CD4-positive, alpha-beta T cell treated with Interleukin-4 for 4 hours (primary cell): ENCODE measurements around the gene HS1BP3.

ENCODE experiments used
- DNase-seq: peaks from one replicate; pipeline ENCODE4 v3.0.0-alpha.2; 2020

Gene HS1BP3

GRCh38 chr2:20650877-20651730, at the start of gene HS1BP3:
HS1BP3 (minus strand) TSS chr2:20651098; CDS start chr2:20651063, 35 bp downstream.
- peak; percentile 82 for DNase-seq

GRCh38 chr2:20698916-20699613, 48.2 kb upstream of the HS1BP3 start:
- DNase-seq = no peak

GRCh38 chr2:20697322-20697934, 46.5 kb upstream of the HS1BP3 start:
- no peak for DNase-seq

- no peak for DNase-seq
Observed at GRCh38 chr2:20696366-20696765, 45.5 kb upstream of the HS1BP3 start.

- no peak for DNase-seq
Observed at GRCh38 chr2:20693317-20693716, 42.4 kb upstream of the HS1BP3 start.

- DNase-seq = no peak
Observed at GRCh38 chr2:20692081-20692480, 41.2 kb upstream of the HS1BP3 start.

GRCh38 chr2:20691076-20691734, 40.3 kb upstream of the HS1BP3 start:
- no peak for DNase-seq

GRCh38 chr2:20689428-20690264, 38.7 kb upstream of the HS1BP3 start:
- no peak for DNase-seq

- DNase-seq = no peak
Observed at GRCh38 chr2:20687260-20687832, 36.4 kb upstream of the HS1BP3 start.

- DNase-seq = no peak
Observed at GRCh38 chr2:20684581-20685063, 33.7 kb upstream of the HS1BP3 start.

- DNase-seq = no peak
Observed at GRCh38 chr2:20682167-20682920, 31.4 kb upstream of the HS1BP3 start.

GRCh38 chr2:20680744-20681375, 30.0 kb upstream of the HS1BP3 start:
- DNase-seq = no peak

GRCh38 chr2:20678780-20679179, 27.9 kb upstream of the HS1BP3 start:
- no peak for DNase-seq

- no peak for DNase-seq
Observed at GRCh38 chr2:20678086-20678395, 27.1 kb upstream of the HS1BP3 start.

GRCh38 chr2:20677301-20678085, 26.6 kb upstream of the HS1BP3 start:
- no peak for DNase-seq

- DNase-seq = no peak
Observed at GRCh38 chr2:20676353-20677215, 25.7 kb upstream of the HS1BP3 start.

GRCh38 chr2:20675701-20676352, 24.9 kb upstream of the HS1BP3 start:
- DNase-seq = no peak

- DNase-seq = no peak
Observed at GRCh38 chr2:20674974-20675679, 24.2 kb upstream of the HS1BP3 start.
